Mammary epithelial cell (primary cell): Measurements from ENCODE around the gene C9orf153.

Source experiments
- EZH2 ChIP-seq: IDR thresholded peaks from 2 replicates; pipeline ENCODE4 v1.6.1; 2012; ENCODE audit warnings: low read length, inconsistent platforms, borderline replicate concordance
- TF ChIP-seq, protein P1 (sequence below), 2 donors: IDR thresholded peaks in 1 of 2; conservative IDR thresholded peaks in 1 of 2; 2 replicates each; pipeline ENCODE4 v1.5.1; 2011 to 2012; ENCODE audit warnings: inconsistent platforms in 2 of 2, low read length in 2 of 2, mild to moderate bottlenecking in 2 of 2, control low read depth in 1 of 2, low read depth in 1 of 2; ENCODE audit not compliant: insufficient read depth in 1 of 2; ENCODE audit errors: extremely low read depth in 1 of 2

DNA sequence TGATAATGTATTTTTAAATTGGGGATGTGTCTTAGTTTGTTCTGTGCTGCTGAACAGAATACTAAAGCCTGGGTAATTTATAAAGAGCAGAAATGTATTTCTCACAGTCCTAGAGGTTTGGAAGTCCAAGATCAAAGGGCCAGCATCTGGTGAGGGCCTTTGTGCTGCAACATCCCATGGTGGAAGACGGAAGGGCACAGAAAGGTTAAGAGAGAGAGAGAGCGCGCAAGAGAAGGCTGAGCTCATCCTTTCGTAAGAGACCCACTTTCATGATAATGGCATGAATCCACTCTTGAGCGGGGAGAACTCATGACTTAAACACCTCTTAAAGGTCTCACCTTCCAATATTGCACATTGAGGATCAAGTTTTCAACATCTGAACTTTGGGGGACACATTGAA is 81.0 kb downstream of the C9orf153 start:
- TF ChIP-seq, protein P1, sequence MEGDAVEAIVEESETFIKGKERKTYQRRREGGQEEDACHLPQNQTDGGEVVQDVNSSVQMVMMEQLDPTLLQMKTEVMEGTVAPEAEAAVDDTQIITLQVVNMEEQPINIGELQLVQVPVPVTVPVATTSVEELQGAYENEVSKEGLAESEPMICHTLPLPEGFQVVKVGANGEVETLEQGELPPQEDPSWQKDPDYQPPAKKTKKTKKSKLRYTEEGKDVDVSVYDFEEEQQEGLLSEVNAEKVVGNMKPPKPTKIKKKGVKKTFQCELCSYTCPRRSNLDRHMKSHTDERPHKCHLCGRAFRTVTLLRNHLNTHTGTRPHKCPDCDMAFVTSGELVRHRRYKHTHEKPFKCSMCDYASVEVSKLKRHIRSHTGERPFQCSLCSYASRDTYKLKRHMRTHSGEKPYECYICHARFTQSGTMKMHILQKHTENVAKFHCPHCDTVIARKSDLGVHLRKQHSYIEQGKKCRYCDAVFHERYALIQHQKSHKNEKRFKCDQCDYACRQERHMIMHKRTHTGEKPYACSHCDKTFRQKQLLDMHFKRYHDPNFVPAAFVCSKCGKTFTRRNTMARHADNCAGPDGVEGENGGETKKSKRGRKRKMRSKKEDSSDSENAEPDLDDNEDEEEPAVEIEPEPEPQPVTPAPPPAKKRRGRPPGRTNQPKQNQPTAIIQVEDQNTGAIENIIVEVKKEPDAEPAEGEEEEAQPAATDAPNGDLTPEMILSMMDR (conservative IDR thresholded peaks at IDR 0.05 in 1 of 2, IDR thresholded peaks at IDR 0.05 in 1 of 2; ENCODE audit: extremely low read depth in 1 of 2, insufficient read depth in 1 of 2, low read depth in 1 of 2, low read length in 2 of 2): no peak
- no peak for TF ChIP-seq EZH2
